AG10803 (cell line): ENCODE measurements around the gene PAX6.

Experiments used
- DNase-seq: peaks from one replicate; pipeline ENCODE4 v3.0.0; 2010; ENCODE audit warnings: low read depth
- H3K4me3 ChIP-seq: 2 replicates; pipeline ENCODE4 v1.5.1; 2011; ENCODE audit warnings: mild to moderate bottlenecking, low read length, control low read depth
- CTCF ChIP-seq: conservative IDR thresholded peaks from 2 replicates; pipeline ENCODE4 v1.5.1; 2011; ENCODE audit warnings: mild to moderate bottlenecking, low read length, control low read depth, inconsistent platforms

The PAX6 gene

GRCh38 chr11:31844351-31844750 is 33.2 kb upstream of the PAX6 start:
- no peak for TF ChIP-seq CTCF
- DNase-seq: peak; percentile 7
- no peak overlapping the region for H3K4me3 ChIP-seq

- no peak overlapping the region for H3K4me3 ChIP-seq
- no peak for TF ChIP-seq CTCF
- no peak for DNase-seq
Observed at GRCh38 chr11:31841435-31841834, 30.3 kb upstream of the PAX6 start.

- TF ChIP-seq CTCF: no peak
- H3K4me3 ChIP-seq: no peak overlapping the region
- DNase-seq: no peak
Observed at GRCh38 chr11:31834237-31834636, 23.1 kb upstream of the PAX6 start.

GRCh38 chr11:31830406-31830805 is 19.3 kb upstream of the PAX6 start:
- no peak overlapping the region for H3K4me3 ChIP-seq
- no peak for DNase-seq
- TF ChIP-seq CTCF: no peak

- no peak overlapping the region for H3K4me3 ChIP-seq
- DNase-seq: no peak
- TF ChIP-seq CTCF: no peak
Observed at GRCh38 chr11:31828217-31828616, 17.1 kb upstream of the PAX6 start.

GRCh38 chr11:31827455-31828206 is 16.5 kb upstream of the PAX6 start:
- H3K4me3 ChIP-seq: no peak overlapping the region

More at GRCh38 chr11:31827455-31828206, 16.5 kb upstream of the PAX6 start:
- TF ChIP-seq CTCF: no peak
- DNase-seq: no peak
